Stimulated activated CD4-positive, alpha-beta T cell treated with anti-CD3 and anti-CD28 coated beads, TNF-alpha, amount 100 ng/mL, for 4 hours (primary cell): ENCODE measurements around the gene HIF1A.

Experiments
- DNase-seq, 3 experiments: peaks; one replicate each; pipeline ENCODE4 v3.0.0-alpha.2; 2020; ENCODE audit warnings: low read depth in 3 of 3

The HIF1A gene

DNA sequence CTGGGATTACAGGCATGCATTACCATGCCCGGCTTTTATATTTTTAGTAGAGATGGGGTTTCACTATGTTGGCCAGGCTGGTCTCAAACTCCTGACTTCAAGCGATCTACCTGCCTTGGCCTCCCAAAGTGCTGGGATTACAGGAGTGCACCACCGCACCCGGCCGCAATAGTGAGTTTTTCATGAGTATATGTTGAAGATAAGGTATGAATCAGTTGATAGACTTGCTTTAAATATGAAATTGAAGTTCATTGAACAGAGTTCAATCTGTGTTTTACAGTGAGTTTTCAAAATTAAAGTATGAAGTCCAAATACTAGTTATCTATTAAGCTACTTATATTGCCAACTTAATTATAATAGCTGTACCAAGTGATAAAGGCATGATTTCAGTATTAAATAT is 102.0 kb downstream of the HIF1A start:
- no peak for DNase-seq
